Ecto neural progenitor cell (in vitro differentiated cells): ENCODE results near the gene RELA.

Source experiments
- DNase-seq: peaks from one replicate; pipeline ENCODE4 v3.0.0-alpha.2; 2018; ENCODE audit warnings: low spot score

The RELA gene

GRCh38 chr11:65613091-65613928, 49.4 kb downstream of the RELA start:
- no peak for DNase-seq

- DNase-seq, result no peak
These were observed 50.0 kb downstream of the RELA start for GRCh38 chr11:65612691-65613090.

GRCh38 chr11:65611758-65612603, 50.7 kb downstream of the RELA start:
- DNase-seq, result no peak

- DNase-seq, result no peak
These were observed 51.5 kb downstream of the RELA start for GRCh38 chr11:65611028-65611757.

GRCh38 chr11:65610404-65610803, 52.3 kb downstream of the RELA start:
- DNase-seq, result no peak

- DNase-seq, result no peak
These were observed 53.1 kb downstream of the RELA start for GRCh38 chr11:65609665-65610064.

GRCh38 chr11:65609229-65609628, 53.5 kb downstream of the RELA start:
- no peak for DNase-seq

GRCh38 chr11:65607614-65608426, 54.9 kb downstream of the RELA start:
- no peak for DNase-seq

GRCh38 chr11:65606876-65607613, 55.7 kb downstream of the RELA start:
- peak; percentile 99 for DNase-seq

GRCh38 chr11:65604258-65604657, 58.5 kb downstream of the RELA start:
- DNase-seq, result no peak
